IPS-NIHi7 (cell line): Measurements from ENCODE around the gene CCL2.

ENCODE experiments used
- DNase-seq: peaks from one replicate; pipeline ENCODE4 v3.0.0; 2012; ENCODE audit warnings: mixed read lengths; ENCODE audit errors: extremely low spot score

CCL2 gene

GRCh38 chr17:34265711-34266110 lies 10.6 kb downstream of the CCL2 start:
- no peak for DNase-seq

DNA sequence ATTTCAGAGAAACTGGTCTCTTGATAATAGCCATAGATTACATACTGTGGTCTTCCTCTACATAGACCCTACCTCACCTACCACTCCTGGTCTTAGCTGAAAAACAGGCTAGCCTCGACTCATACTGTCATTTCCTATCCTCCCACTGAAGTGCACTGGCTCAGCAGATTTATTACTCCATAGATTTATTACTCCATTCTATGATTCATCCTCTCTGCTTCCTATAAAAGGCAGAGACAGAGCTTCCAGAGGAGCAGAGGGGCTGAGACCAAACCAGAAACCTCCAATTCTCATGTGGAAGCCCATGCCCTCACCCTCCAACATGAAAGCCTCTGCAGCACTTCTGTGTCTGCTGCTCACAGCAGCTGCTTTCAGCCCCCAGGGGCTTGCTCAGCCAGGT lies 14.9 kb downstream of the CCL2 start, which contains the start of gene CCL7:
Gene CCL7 (plus strand): TSS at position 253 of the 400 bp plus-strand sequence. CDS start 70 bp downstream, at position 323.
- no peak for DNase-seq

DNA sequence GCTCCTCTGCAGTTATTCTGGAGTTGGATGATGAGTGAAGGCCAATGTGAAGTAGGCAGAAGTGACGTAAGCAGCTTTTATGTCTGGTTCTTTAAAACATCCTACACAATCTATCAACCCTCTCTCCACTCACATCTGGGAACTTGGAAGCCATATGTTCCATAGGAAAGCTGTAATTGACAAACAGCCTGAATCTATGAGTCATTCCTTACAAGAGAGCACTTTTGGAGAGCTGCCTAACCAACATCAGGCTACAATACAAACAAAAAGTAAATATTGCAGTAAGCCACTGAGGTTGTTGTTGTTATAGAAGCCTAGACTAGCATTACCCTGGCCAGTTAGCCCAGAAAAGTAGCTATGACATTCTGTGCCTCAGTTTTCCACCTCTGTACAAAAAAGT lies 20.8 kb downstream of the CCL2 start:
- DNase-seq = no peak

DNA sequence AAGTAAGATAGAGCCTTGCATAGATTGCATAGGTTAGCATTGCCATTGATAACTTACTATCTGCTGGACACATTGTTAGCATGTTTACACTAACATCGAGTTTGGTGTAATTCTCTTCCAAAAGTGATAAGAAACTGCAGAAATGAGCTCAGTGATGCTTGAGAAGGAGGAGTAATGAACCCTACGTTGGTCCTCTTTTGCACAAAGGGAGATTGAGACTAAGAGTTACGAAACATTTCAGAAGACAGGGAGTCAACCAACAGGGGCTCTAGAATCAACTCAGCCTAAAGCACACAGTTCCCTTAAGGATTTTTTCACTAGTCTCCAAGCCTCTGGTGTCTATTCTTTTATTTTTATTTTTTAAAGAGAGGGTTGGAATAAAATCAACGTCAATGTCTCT lies 21.7 kb downstream of the CCL2 start:
- no peak for DNase-seq

- no peak for DNase-seq
Measured at GRCh38 chr17:34283571-34283970, 28.5 kb downstream of the CCL2 start.

- DNase-seq = no peak
Measured at GRCh38 chr17:34285286-34285792, 30.3 kb downstream of the CCL2 start, which contains the start of gene CCL11. TSS of gene CCL11 (plus strand) at chr17:34285742. CDS start at chr17:34285809, 67 bp downstream.

- no peak for DNase-seq
Measured at GRCh38 chr17:34287875-34288274, 32.8 kb downstream of the CCL2 start.

DNA sequence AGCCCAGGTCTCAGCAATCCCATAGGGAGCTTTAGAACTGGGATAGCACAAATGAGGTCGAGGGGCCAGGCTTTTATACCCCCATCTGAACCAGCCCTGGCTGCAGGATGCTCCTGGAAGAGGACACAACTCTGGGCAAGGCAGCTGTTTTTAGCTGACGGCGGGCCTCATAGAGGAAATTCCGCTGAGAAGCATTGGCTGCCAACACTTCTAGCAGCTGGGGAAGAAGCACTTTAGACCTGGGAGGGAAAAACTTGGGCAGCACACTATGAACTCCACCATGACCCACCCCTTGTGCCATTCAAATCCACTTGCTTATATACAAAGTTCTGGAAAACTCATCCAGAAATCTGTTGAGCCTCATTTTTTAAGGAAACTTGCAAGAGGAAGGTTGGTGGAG lies 35.5 kb downstream of the CCL2 start:
- DNase-seq = no peak

DNA sequence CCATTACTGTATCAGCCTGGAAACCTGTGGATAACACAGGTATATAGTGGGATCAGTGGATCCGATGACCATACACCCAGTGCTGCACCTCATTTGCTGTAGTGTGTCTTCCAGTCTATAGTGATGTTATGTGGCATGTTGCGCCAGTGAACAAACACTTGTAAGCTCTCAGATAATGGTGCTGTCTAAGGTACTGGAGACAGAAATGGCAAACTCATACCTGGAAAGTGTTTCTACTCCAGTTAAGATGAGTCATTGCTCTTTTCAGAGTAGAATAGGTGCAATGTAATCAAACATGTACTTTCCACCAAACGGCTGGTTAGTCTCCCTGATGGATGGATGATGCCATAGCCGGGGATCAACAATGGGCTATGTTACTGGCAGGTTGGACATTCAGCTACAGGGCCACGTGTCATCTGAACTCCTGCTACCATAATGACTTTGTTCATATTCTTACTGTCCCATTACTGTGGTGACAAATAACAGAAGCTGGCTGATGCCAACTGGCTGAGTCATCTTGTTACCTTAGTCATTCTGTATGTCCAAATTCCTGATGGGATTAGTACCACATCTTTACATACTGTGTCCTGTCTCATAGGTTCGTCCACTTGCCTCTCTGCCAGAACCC lies 36.8 kb downstream of the CCL2 start:
- DNase-seq = no peak

DNA sequence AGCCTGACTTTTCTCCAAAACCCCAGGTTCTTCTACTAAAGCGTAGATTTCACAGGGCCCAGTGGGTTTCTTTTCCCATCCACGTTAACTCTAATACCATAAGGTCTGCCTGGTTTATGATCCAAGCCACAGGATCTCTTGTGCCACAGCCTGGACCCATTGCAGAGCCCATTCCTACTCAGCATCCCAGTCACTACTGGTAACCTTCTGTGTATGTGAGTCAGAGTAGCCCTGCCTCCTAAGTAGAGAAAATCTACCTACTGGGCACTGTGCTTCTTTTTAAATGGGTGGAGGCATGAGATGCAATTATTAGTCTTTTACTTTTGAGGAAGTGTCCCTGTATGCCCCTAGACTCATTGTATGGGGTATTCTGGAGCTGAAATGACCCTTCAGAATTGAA lies 43.9 kb downstream of the CCL2 start:
- DNase-seq = no peak

GRCh38 chr17:34299956-34300577 lies 45.0 kb downstream of the CCL2 start:
- DNase-seq = no peak

DNA sequence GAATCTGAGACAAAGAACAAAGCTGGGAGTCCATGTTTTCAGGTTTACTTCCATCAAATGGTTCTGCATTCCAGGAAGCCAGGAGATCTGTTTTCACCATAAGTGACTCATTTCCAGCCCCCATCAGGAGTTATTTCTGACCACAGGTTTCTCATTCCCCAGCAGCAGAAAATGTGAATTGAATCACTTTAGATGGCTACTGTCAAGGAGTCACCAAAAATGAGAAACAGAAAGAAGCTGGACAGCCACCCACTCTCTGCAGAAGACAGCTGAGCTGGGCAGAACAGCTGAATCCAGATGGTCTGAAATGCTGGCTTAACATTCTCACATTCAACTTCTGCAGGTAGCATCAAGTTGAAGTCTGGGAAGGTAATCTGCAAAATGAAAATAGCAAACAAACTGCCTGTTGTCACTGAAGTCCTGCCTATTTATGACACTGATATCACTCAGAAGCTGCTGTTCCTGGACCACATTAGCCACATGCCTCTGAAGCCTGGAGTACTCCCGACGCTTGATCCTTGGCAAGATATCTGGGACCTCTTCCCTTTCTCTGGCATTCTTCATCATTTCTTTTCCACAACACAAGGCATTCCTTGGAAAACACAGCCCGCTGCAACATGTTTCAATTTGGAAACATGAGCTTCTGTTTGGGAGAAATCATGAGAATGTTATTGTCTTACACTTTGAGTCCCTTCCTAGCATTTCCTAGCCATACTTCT lies 45.7 kb downstream of the CCL2 start:
- DNase-seq = no peak

- no peak for DNase-seq
Measured at GRCh38 chr17:34301986-34302385, 46.9 kb downstream of the CCL2 start.

DNA sequence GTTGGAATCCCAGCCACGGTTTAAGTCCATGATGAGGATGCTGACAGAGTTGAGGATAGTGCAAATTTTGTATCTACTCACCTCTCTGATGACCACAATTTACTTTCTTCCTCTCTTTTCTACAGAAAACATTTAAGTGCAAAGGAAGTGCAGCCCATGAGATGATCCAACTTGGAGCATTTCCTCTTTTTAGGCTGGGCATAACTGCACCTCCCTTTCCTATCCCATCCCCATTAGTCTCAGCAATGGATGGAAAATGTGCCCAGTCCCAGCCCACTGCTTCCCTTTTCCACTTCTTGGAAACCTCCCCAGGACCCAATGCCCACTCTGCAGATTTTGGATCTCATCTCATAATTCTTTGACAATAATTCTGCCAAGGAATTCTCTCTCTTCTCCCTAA lies 47.6 kb downstream of the CCL2 start:
- DNase-seq = no peak

GRCh38 chr17:34303606-34304005 lies 48.5 kb downstream of the CCL2 start:
- DNase-seq = no peak

GRCh38 chr17:34305061-34305460 lies 50.0 kb downstream of the CCL2 start:
- no peak for DNase-seq

DNA sequence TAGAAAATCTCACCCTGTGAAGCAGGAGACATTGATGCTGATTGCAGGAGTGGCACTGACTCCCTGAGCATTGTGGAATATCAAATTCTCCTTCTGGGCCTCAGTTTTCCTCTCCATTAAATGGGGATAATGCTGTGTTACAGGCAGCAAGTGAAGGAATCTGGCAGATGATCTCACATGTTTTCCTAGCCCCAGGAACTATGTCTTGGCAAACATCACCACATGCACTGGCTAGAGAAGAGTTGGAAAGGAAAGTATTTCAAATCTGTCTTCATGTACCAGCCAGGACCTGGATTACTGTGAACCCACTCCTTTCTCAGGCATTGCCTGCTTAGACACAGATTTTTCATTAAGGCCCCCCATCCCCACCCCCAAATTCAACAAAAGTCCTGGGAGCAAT lies 50.5 kb downstream of the CCL2 start:
- DNase-seq = no peak

GRCh38 chr17:34306466-34306865 lies 51.4 kb downstream of the CCL2 start:
- DNase-seq = peak; percentile 78
